HG03520 (cell line): ENCODE data around the gene EXOSC3.
"Not testable (repeated sequence)": the region's sequence is repeated elsewhere in the genome, so short reads cannot be mapped to it uniquely, and the experiment has no call there.

Experiments used
- ATAC-seq: cut with Tn5 transposase; IDR thresholded peaks from one replicate; pipeline ENCODE4 v1.9.1; 2021; ENCODE audit warnings: mild to moderate bottlenecking, moderate library complexity; ENCODE audit not compliant: unreplicated experiment

The EXOSC3 gene

DNA sequence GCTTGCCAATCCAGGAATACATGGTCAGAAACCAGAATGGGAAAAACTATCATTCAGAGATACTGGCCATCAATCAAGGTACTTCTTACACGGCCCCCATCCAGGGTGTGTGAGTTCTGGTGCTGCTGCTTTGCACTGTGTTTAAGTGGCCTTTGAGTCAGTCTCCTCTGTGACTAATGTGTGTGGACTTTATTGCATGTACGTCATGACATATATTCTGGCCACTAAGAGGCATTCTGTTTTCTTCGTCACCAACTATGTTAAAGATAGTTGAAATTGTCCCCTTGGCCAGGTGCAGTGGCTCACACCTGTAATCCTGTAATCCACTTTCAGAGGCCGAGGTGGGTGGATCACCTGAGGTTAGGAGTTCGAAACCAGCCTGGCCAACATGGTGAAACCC, 8.5 kb downstream of the EXOSC3 start:
- ATAC-seq: no peak

DNA sequence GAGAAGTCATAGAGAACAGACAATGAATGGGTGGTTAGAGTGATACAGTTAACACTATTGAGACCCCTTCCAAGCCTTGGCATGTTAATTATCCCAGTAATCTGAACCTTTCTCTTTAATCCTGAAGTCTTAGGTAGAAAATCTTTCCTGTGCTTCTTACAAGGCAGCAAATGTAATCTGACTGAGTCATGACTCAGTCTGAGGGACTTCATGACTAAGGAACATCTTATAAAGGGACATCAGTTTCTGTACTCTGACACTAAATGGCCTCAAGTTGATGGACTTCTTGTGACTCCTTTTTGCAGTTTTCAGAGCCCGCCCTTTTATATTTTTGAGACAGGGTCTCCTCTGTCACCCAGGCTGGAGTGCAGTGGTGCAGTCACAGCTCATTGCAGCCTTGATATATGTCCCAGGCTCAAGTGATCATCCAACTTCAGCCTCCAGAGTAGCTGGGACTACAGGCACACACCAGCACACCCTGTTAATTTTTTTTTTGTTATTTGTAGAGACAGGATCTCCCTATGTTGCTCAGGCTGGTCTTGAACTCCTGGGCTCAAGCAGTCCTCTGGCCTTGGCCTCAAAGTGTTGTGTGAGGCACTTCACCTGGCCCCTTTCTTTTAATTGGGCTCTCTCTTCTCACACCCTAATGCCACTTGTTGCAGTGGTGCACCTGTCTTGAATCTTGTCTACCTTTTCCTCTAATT, 9.5 kb downstream of the EXOSC3 start:
- no peak for ATAC-seq

DNA sequence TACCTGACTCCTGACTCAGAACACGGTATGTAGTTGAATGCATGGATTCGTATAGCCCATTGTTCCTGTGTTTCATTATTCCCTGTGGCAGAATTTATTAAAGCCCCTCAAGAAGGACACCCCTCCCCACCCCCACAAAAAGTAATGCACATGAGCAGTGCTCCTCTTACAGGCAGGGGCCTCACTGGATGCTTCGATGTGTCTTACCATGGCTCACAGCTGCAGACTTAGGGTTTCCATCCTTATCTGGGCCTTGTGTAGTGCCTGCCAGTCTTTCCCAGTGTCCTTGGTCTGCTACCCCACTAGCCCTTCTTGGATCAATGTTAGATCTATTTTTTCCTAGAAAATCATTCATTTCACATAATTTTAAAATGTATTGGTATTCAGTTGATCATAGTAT, 14.9 kb downstream of the EXOSC3 start:
- no peak for ATAC-seq

DNA sequence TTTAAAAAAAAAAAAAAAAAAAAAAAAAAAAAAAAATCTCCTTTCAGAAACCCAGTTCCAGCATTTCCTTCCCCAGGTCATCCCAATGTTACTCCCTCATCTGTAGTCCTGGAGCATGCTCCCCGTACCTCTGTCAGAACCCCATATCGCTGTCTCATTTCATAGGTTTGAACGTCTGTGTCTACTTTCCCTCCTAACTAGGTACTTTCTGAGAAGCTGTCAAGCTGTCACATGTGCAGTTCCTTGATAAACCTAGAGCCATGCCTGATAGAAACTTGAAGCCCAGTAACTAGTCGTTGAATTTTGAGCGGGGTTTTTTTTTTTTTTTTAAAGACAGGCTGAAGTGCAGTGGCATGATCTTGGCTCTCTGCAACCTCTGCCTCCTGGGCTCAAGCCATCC, 15.6 kb downstream of the EXOSC3 start:
- no peak for ATAC-seq

DNA sequence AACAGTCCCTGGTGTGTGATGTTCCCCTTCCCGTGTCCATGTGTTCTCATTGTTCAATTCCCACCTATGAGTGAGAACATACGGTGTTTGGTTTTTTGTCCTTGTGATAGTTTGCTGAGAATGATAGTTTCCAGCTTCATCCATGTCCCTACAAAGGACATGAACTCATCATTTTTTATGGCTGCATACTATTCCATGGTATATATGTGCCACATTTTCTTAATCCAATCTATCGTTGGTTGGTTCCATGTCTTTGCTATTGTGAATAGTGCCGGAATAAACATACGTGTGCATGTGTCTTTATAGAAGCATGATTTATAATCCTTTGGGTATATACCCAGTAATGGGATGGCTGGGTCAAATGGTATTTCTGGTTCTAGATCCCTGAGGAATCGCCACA, 19.6 kb downstream of the EXOSC3 start:
- ATAC-seq: not testable (repeated sequence)

DNA sequence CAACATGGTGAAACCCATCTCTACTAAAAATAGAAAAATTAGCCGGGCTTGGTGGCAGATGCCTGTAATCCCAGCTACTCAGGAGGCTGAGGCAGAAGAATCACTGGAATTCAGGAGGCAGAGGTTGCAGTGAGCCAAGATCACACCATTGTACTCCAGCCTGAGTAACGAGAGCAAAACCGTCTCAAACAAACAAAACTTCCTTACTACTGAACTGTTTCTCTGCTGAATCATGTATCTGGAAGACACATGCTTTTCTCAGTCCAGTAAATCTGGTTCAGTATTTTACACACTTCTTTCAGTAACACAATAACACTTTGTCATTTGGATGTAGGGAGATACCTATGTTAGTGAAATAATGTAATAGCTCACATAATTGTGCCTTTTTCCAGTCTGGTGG, 23.4 kb downstream of the EXOSC3 start:
- ATAC-seq: no peak

DNA sequence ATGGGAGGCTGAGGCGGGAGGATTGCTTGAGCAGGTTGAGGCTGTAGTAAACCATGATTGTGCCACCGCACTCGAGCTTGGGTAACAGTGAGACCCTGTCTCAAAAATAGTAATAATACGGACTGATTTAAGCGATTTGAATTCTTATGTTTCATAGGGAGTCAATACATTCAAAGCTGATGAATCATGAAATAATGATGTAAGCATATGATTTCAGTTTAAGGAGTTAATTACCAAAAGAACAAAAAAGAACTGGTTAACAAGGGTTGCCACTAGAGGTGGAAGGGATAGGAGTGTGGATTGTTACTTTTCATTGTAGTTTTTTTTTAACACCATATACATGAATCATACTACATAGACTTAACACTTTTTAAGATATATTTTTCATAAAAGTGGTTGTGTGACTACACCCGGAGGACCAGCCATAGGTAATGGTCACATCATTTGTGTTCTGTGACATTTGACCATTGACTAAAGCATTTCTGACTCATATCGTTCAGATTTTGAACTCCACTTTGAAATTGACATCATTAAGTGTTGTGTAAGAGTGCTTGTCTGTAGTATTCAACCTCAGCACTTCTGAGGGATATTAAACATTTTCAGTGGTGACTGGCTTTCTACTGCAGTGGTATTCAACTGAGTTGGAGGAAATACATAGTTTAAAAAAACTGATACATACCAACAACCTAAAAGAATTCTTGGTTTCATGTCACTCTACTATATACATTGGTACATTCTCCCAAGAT, 24.3 kb downstream of the EXOSC3 start:
- ATAC-seq: no peak

DNA sequence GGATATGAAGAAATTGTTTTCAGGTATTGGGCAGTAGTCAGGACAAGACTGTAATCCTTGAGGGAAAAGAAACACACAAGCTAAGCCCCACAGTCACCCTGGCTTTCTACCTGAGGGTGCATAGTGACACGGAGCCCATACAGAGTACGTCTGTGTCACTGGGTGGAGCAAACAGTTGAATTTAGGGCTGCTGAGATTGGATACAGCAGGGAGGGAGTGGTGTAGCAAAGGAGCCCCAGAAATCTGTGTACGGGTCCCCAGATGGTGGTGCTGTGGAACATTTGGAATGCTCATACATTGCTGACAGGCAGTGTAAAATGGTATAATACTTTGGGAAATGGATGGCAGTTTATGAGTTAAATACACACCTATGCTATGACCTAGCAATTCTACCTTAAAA, 26.1 kb downstream of the EXOSC3 start:
- no peak for ATAC-seq

DNA sequence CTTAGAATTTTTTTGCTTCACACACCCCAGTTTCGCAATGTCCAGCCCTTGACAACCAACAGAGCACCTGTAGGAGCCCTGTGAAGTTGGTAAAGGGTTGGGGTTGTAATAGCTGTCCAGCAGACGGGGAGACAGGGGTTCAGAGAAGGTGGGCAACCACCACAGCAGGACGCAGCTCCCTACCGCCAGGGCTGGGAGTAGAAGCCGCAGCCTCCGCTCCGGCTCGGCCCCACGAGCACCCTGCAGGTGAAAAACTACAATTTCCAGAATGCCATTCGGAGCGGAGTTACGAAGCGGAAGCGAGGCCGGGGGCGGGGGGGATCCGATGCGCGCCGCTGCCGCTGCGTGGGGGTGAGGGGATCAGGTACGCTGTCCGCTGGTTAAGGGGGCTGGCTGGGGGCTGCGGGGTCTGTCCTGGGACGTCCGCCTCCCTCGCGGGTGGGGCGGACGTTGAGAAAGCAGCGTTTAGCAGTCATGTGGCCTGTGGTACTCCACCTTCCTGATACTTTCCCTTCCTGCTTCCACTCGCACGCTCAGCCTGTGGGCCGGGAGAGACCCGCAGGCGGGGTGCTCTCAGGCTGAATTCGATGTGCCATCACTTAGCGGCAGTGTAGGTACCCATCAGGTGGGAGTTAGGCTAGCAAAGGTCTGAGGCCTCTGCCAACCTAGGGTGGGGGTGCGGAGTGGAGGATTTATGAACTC, 31.2 kb downstream of the EXOSC3 start, which contains the start of gene TRMT10B:
Gene TRMT10B (plus strand): TSS at position 317 of the 702 bp plus-strand sequence. CDS start 8,127 bp downstream, outside the sequence.
- ATAC-seq: peak; percentile 67

DNA sequence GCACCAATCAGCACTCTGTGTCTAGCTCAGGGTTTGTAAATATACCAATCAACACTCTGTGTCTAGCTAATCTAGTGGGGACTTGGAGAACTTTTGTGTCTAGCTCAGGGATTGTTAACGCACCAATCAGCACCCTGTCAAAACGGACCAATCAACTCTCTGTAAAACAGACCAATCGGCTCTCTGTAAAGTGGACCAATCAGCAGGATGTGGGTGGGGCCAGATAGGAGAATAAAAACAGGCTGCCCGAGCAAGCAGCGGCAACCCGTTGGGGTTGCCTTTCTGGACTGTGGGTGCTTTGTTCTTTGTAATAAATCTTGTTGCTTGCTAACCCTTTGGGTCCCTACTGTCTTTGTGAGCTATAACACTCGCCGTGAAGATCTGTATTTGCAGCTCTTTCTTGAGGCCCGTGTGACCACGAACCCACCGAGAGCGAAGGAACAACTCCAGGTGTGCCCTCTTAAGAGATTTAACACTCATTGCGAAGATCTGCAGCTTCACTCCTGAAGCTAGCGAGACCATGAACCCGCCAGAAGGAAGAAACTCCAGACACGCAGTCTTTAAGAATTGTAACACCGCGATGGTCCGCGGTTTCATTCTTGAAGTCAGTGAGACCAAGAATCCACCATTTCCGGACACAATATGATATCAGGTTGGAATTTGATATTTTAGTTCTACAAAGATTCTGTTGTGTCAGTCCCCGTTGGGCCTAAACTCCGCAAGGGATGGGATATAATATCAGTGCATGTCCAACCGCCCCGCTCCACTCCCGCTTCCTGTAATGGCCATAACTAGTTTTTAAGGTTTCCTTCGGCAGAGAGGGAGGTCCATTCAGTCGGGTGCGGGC, 32.0 kb downstream of the EXOSC3 start:
- ATAC-seq: no peak

DNA sequence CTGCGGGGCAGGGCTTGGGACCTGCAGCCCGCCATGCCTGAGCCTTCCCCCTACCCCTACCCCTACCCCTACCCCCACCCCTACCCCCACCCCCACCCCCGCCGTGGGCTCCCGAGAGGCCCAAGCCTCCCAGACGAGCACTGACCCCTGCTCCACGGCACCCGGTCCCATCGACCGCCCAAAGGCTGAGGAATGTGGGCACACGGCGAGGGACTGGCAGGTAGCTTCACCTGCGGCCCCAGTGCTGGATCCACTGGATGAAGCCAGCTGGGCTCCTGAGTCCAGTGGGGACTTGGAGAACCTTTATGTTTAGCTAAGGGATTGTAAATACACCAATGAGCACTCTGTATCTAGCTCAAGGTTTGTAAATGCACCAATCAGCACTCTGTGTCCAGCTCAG, 32.8 kb downstream of the EXOSC3 start:
- ATAC-seq: not testable (repeated sequence)

DNA sequence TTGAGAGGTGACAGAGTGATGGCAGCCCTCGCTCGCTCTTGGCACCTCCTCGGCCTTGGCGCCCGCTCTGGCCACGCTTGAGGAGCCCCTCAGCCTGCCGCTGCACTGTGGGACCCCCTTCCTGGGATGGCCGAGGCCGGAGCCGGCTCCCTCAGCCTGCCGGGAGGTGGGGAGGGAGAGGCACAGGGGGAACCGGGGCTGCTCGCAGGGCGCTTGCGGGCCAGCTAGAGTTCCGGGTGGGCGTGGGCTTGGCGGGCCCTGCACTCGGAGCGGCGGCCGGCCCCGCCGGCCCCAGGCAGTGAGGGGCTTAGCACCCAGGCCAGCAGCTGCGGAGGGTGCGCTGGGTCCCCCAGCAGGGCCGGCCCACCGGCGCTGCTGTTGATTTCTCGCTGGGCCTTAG, 33.2 kb downstream of the EXOSC3 start:
- ATAC-seq: not testable (repeated sequence)

DNA sequence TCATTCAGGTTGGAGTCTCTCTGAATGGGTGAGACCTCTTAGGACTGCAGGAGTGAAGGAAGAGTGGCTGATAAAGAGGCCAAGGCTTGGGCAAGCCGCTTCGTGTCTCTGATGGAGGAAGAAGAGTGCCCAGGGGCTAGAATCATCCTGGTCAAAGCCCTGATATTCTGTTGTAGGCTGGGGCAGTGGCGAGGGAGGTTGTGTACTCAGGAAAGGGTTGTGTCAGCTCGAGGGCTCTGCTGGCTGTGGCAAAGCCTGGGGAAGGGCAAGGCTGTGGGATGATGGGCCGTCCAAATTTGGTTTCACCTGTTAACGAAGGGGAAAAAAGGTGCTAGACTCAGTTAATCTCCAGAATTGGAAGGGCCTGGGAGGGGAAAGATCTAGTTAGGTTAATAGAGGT, 33.7 kb downstream of the EXOSC3 start:
- ATAC-seq: no peak

DNA sequence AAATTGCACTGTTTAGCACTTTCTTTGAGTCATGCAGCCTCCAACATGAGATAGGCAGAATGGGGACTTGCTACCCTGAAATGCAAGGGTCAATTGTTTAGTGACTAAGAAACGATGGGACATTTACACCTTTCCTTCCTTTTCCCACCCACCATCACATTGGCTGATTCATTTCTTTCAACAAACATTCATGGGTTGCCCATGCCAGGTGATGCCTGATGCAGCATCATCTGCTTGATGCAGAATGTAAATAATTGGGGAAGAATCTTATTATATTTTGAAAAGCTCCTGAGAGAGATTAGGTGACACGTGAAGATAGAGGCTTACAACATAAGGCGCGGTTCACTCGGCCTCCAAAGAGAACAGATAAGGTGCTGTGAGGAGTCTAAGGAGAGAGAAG, 35.7 kb downstream of the EXOSC3 start:
- ATAC-seq: no peak

DNA sequence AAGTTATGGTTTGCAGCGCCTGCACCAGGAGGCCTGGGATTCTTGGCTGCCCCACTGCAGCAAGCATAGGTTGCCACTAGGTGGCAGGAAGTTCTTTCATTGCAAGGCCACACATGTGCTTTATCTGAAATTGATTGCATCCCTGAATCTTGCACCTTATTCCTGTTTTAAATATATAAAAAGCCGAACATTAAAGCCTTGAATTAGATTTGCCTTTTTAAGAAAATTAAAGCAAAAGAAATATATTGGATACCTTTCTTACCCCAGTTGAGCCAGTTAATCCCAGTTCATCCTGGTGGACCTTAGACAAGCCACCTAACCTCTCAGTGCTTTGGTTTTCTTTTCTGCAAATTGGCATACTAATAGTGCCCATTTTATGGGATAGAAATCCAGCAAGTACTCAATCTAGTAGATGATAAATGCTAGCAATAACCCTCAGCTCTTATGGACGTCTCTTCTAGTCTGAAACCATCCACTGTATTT, 37.6 kb downstream of the EXOSC3 start:
- peak; percentile 67 for ATAC-seq

DNA sequence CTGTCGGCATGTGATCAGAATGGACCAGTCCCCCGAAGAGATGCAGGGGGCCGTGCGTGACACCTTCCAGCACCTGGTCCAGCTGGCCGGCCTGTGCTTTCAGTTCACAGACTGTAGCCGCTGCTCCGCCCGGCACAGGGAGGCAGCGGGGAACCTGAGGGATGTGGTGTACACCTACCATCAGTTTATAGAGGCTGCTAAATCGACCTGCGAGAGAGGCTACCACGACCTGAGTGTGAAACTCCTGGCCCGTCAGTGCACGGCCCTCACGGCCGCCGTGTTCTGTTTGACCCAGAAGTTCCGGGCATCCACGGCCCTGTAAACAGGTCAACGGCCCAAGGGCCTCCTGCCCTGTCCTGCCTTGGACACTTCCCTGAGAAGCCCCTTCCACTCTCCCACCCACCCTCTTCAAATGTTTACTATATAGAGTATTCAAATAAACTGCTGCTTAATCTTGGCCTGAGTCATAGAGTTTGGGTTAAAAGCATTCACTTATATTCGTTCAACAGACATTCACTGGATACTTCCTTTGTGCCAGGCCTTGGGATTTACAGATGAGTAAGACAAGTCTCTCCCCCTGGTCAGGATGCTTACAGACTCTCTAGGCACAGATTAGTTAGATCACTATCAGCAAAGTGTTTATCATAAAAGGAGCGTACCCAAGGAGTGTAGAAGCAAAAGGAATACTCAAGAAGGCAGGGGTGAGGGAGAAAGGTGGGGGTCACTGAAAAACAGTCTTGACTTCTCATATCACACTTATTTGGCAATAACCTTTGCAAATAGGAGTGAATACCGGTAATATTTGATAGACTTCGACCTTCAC, 38.2 kb downstream of the EXOSC3 start:
- no peak for ATAC-seq

DNA sequence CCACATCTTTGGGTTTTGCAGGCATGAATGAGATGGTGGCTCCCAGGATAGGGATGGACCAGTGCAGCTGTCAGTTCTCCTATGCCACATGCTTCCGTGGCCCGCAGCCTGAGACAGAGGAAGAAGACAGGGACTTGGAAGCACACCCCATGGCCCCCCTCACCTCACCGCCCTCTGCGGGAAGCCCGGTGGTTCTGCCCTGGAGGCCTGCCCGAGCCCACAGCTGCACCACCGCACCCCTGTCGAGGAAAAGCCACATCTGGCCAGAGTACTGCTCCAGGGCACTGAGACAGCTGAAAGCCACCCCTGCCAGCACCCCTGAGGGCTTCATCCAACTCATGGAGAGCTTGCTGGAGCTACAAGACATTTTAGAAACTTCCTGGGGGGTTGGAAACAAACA, 38.9 kb downstream of the EXOSC3 start:
- no peak for ATAC-seq

DNA sequence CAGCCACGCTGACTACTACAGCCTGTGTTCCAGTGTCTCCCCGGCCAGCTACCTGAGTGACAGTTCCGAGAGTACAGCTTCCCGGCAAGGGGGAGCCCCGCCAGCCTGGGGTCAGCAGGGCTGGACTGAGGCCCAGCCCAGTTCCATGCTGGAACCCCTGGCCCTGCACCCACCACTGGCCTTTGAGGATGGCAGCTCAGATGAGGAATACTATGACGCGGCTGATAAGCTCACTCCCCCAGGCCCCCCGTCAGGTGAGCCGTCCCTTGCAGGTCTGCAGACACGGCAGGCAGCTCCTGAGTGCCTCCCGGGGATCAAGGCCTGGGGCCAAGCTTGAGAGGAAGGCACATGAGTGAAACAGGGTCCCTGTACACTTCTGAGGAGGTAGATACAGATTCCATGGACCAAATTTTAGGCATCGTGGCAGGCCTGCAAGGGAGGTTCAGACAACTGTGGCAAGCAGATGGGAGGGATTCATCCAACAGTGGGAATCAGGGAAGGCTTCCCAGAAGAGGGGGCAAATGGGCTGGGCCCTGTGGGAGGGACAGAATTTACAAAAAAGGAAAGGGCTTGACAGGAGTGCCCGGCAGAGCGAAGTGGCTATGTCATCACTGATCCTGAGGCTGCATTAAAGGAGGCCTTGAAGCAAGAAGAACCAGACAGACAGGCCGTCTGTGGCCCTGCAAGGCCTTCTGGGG, 44.1 kb downstream of the EXOSC3 start:
- no peak for ATAC-seq

DNA sequence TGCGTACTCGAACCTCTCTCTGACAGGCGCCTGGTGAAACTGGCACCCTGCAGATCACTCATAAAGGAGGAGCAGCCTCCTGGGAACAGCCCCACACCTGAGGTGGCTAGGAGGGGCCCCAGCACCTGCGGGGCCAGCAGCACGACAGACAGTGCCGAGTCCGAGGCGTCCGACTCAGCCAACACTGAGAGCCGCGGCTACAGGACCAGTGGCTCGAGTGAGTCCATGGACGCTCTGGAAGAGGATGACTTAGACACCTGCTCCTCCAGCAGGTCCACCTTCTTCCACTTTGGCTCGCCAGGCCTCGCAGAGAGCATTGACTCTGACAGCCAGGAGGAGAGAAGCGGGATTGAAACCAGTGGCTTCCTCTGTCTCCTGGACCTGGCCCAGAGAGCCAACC, 44.7 kb downstream of the EXOSC3 start:
- no peak for ATAC-seq
